BE2C (cell line): ENCODE results near the gene EFNA3.

Experiments
- DNase-seq: peaks from one replicate; pipeline ENCODE4 v3.0.0-alpha.2; 2020
- H3K27me3 ChIP-seq: fragments of 250-450 bp; sonication (Bioruptor Pico); 2 replicates; pipeline ENCODE4 v1.5.1; 2020; ENCODE audit warnings: mild to moderate bottlenecking
- H3K36me3 ChIP-seq: fragments of 250-450 bp; sonication (Bioruptor Pico); 2 replicates; pipeline ENCODE4 v1.5.1; 2020; ENCODE audit warnings: mild to moderate bottlenecking
- H3K4me1 ChIP-seq: fragments of 250-450 bp; sonication (Bioruptor Pico); 2 replicates; pipeline ENCODE4 v1.5.1; 2020
- H3K4me3 ChIP-seq: 2 replicates; pipeline ENCODE4 v1.5.1; 2011; ENCODE audit warnings: low read depth, low read length
- H3K9me3 ChIP-seq: fragments of 250-450 bp; sonication (Bioruptor Pico); 2 replicates; pipeline ENCODE4 v1.5.1; 2020
- CTCF ChIP-seq: IDR thresholded peaks from 2 replicates; pipeline ENCODE4 v1.5.1; 2012; ENCODE audit warnings: mild to moderate bottlenecking, low read depth, low read length

The EFNA3 gene

GRCh38 chr1:155063550-155064110 lies 15.0 kb upstream of the EFNA3 start, which contains the start of gene EFNA4:
EFNA4 (plus strand) TSS chr1:155063740; CDS start chr1:155063824, 84 bp downstream.
- H3K27me3 ChIP-seq: no peaks in the 10 kb centered on the region
- H3K9me3 ChIP-seq: no peaks in the 10 kb centered on the region
- H3K4me3 ChIP-seq: peak within 1 kb of the TSS; percentile 69
- DNase-seq: peak; percentile 86
- TF ChIP-seq CTCF: no peak
- H3K4me1 ChIP-seq: no peaks in the 10 kb centered on the region; the same call in 1 of the 2 replicates
- H3K36me3 ChIP-seq: no peaks in the 10 kb centered on the region

- Histone ChIP-seq H3K4me1 (no peaks in the 10 kb centered on the region; the same call in 1 of the 2 replicates), H3K4me3 (peak overlapping the region; percentile 69), H3K36me3 (no peaks in the 10 kb centered on the region), H3K9me3 (no peaks in the 10 kb centered on the region), H3K27me3 (no peaks in the 10 kb centered on the region)
- TF ChIP-seq CTCF: no peak
- DNase-seq: peak; percentile 49
Measured at GRCh38 chr1:155064111-155064831, 14.4 kb upstream of the EFNA3 start.

GRCh38 chr1:155064832-155065429 lies 13.7 kb upstream of the EFNA3 start:
- H3K9me3 ChIP-seq: no peaks in the 10 kb centered on the region
- no peak for TF ChIP-seq CTCF
- H3K36me3 ChIP-seq: no peaks in the 10 kb centered on the region
- H3K4me1 ChIP-seq: no peaks in the 10 kb centered on the region; the same call in 1 of the 2 replicates
- no peak for DNase-seq
- H3K27me3 ChIP-seq: no peaks in the 10 kb centered on the region
- H3K4me3 ChIP-seq: no peak overlapping the region

GRCh38 chr1:155066777-155067176 lies 11.9 kb upstream of the EFNA3 start:
- no peak for TF ChIP-seq CTCF
- no peaks in the 10 kb centered on the region for H3K36me3 ChIP-seq
- H3K27me3 ChIP-seq: no peaks in the 10 kb centered on the region
- H3K9me3 ChIP-seq: no peaks in the 10 kb centered on the region
- no peak for DNase-seq
- no peak overlapping the region for H3K4me3 ChIP-seq
- peaks cover 3% of the 10 kb centered on the region for H3K4me1 ChIP-seq

- no peaks in the 10 kb centered on the region for H3K27me3 ChIP-seq
- no peak for DNase-seq
- H3K4me3 ChIP-seq: no peak overlapping the region
- H3K36me3 ChIP-seq: no peaks in the 10 kb centered on the region
- no peaks in the 10 kb centered on the region for H3K9me3 ChIP-seq
- no peak for TF ChIP-seq CTCF
- peaks cover 3% of the 10 kb centered on the region; the same call in 1 of the 2 replicates for H3K4me1 ChIP-seq
Measured at GRCh38 chr1:155068599-155068998, 10.0 kb upstream of the EFNA3 start.
